HG02759 (cell line): ENCODE data around the gene POLR3B.
"Not testable (repeated sequence)": the region's sequence is repeated elsewhere in the genome, so short reads cannot be mapped to it uniquely, and the experiment has no call there.

Experiments used
- ATAC-seq: cut with Tn5 transposase; IDR thresholded peaks from one replicate; pipeline ENCODE4 v1.9.1; 2021; ENCODE audit warnings: mild to moderate bottlenecking, moderate library complexity; ENCODE audit not compliant: unreplicated experiment

POLR3B gene

GRCh38 chr12:106455111-106455510, 97.6 kb downstream of the POLR3B start:
- ATAC-seq: no peak

GRCh38 chr12:106459124-106459523, 101.6 kb downstream of the POLR3B start:
- no peak for ATAC-seq

GRCh38 chr12:106459534-106459933, 102.0 kb downstream of the POLR3B start:
- no peak for ATAC-seq

- no peak for ATAC-seq
These were observed 104.2 kb downstream of the POLR3B start for GRCh38 chr12:106461730-106462129.

GRCh38 chr12:106465605-106466004, 108.1 kb downstream of the POLR3B start:
- not testable (repeated sequence) for ATAC-seq

GRCh38 chr12:106475662-106476061, 118.1 kb downstream of the POLR3B start:
- not testable (repeated sequence) for ATAC-seq

GRCh38 chr12:106477627-106478026, 120.1 kb downstream of the POLR3B start:
- ATAC-seq: not testable (repeated sequence)

GRCh38 chr12:106480251-106480650, 122.7 kb downstream of the POLR3B start:
- ATAC-seq: no peak

GRCh38 chr12:106481246-106481645, 123.7 kb downstream of the POLR3B start:
- no peak for ATAC-seq

- no peak for ATAC-seq
These were observed 130.1 kb downstream of the POLR3B start for GRCh38 chr12:106487664-106488063.

GRCh38 chr12:106488884-106489283, 131.3 kb downstream of the POLR3B start:
- ATAC-seq: no peak

- no peak for ATAC-seq
These were observed 132.7 kb downstream of the POLR3B start for GRCh38 chr12:106490264-106490663.

- ATAC-seq: no peak
These were observed 135.3 kb downstream of the POLR3B start for GRCh38 chr12:106492857-106493256.

GRCh38 chr12:106493531-106493930, 136.0 kb downstream of the POLR3B start:
- ATAC-seq: no peak

- no peak for ATAC-seq
These were observed 137.9 kb downstream of the POLR3B start for GRCh38 chr12:106495354-106495965.

GRCh38 chr12:106498056-106498455, 140.5 kb downstream of the POLR3B start:
- no peak for ATAC-seq

- no peak for ATAC-seq
These were observed 142.1 kb downstream of the POLR3B start for GRCh38 chr12:106499628-106500027.

GRCh38 chr12:106506691-106507090, 149.1 kb downstream of the POLR3B start:
- no peak for ATAC-seq

GRCh38 chr12:106508966-106509365, 151.4 kb downstream of the POLR3B start:
- ATAC-seq: no peak

- no peak for ATAC-seq
These were observed 153.8 kb downstream of the POLR3B start for GRCh38 chr12:106511365-106511764.

GRCh38 chr12:106517314-106517713, 159.8 kb downstream of the POLR3B start:
- no peak for ATAC-seq

- ATAC-seq: no peak
These were observed 162.1 kb downstream of the POLR3B start for GRCh38 chr12:106519607-106520021.

GRCh38 chr12:106521901-106522300, 164.4 kb downstream of the POLR3B start:
- ATAC-seq: no peak
